CD4-positive, alpha-beta T cell treated with Interleukin-21 for 1 hour (primary cell): ENCODE measurements around the gene IGSF3.
"Not testable (repeated sequence)": the region's sequence is repeated elsewhere in the genome, so short reads cannot be mapped to it uniquely, and the experiment has no call there.

ENCODE experiments used
- DNase-seq: peaks from one replicate; pipeline ENCODE4 v3.0.0-alpha.2; 2020

The IGSF3 gene

GRCh38 chr1:116627357-116627756 lies 40.2 kb downstream of the IGSF3 start:
- DNase-seq = not testable (repeated sequence)

GRCh38 chr1:116626915-116627314 lies 40.6 kb downstream of the IGSF3 start:
- not testable (repeated sequence) for DNase-seq

DNA sequence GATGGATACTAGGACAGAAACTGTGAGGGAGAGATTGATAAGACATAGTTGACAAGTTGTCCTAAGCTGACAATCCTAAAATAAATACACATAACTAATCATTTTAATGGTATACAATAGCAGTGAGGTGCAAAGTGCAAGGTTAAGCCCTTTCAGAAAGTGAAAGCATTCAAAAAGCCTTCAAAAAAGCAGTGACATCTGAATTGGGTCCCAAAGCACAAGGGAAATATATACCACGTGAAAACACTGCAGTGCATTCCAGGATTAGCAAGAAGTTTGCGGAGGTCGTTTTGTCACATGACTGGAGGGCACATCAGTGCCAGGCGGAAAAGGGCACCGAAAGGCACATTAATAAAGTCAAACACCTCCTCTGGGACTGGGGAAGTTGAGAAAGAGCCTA lies 42.4 kb downstream of the IGSF3 start:
- not testable (repeated sequence) for DNase-seq

DNA sequence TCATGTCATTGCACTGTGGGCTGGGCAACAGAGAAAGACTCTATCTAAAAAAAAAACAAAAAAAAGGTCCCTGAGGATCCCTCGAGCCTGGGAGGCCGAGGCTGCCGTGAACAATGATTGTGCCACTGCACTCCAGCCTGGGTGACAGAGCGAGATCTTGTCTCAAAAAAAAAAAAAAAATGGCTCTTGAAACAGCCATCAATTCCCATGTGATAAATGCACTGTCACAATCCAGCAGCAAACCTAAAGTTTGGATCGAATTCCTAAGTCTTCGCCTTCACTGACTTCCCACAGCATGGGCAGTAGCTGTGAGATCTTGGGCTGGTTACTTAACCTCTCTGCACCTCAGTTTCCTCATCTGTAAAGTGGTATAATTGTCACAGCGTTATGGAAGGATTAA lies 43.5 kb downstream of the IGSF3 start:
- DNase-seq = no peak

DNA sequence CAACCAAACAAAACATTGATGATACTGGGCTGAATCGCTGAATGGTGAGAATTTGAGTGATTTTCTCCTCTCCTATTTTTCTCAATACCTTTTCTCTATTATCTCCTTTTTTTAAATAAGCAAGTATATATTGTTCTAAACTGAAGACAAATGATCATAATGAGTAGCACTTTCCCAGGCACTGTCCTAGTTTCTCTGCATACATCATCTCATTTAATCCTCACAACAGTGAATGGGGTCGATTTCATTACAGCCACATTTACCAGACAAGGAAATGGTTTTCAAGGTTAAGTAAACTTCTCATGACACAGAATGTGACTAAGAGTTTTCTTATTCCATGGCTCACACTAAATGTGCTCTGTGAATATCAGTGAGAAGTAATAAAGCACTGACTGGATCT lies 45.0 kb downstream of the IGSF3 start:
- not testable (repeated sequence) for DNase-seq

GRCh38 chr1:116621756-116622155 lies 45.8 kb downstream of the IGSF3 start:
- DNase-seq = not testable (repeated sequence)

GRCh38 chr1:116620392-116620791 lies 47.1 kb downstream of the IGSF3 start:
- DNase-seq = not testable (repeated sequence)

GRCh38 chr1:116619106-116619505 lies 48.4 kb downstream of the IGSF3 start:
- not testable (repeated sequence) for DNase-seq

- not testable (repeated sequence) for DNase-seq
Observed at GRCh38 chr1:116617808-116618207, 49.7 kb downstream of the IGSF3 start.

DNA sequence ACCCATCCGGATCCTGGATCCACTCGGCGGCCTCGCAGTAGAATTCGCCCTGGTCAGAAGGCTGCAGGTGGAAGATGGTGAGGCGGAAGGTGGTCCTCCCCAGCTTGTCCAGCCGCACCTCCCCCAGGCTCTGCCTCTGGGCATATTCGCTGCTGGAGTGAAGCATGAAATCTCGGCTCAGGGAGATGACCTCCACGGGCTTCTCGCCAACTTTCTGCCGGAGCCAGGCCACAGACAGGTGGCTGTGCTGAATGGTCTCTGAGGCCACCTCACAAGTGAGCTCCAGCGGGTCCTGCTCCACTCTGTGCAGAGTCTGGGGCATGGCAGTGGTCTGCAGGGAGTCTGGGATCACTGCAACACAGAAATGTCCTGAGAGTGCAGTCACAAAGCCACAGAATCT lies 53.7 kb downstream of the IGSF3 start:
- not testable (repeated sequence) for DNase-seq

DNA sequence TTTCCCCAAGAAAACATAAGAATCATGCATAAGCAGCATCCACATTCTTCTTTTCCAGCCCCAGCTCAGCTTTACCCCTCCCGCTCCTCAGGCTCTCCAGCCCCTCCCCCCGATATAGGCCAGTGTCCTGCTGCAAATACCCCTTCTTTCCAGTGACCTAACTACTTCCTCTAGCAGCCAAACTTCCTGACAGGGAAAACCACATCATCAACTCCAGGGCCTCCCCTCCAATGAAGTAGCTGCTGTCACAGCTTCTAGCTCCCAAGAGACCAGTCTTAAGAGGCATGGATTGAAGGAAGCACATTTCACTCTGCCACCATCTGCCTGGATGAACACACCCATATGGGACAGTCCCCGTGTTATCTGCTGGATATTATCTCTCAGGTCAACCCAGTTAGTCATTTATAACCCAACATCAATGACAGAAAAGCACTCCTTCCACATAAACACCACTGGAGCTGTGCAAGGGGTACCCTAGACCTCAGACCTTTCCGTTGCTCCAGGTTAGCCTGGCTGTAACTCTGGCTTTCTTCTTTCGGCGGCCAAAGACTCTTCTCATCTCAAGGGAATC lies 57.6 kb downstream of the IGSF3 start:
- not testable (repeated sequence) for DNase-seq

DNA sequence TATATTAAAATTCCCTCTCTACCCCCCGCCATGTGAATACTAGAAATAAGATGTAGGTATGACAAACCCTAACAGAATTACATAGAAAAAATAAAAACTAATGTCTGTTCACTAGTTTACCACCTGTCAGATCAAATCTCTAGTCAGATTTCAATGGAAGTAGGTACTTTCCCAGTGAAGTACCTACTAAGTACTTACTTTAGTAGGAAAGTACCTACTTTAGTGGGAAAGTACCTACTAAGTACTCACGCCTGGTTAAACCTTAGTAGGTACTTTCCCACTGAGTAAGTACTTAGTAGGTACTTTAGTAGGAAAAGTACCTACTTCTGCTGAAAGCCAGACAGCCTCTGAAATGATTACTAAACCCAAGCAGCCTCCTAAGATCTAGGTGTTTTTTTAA lies 58.7 kb downstream of the IGSF3 start:
- DNase-seq = not testable (repeated sequence)

- DNase-seq = not testable (repeated sequence)
Observed at GRCh38 chr1:116608151-116608550, 59.4 kb downstream of the IGSF3 start.

DNA sequence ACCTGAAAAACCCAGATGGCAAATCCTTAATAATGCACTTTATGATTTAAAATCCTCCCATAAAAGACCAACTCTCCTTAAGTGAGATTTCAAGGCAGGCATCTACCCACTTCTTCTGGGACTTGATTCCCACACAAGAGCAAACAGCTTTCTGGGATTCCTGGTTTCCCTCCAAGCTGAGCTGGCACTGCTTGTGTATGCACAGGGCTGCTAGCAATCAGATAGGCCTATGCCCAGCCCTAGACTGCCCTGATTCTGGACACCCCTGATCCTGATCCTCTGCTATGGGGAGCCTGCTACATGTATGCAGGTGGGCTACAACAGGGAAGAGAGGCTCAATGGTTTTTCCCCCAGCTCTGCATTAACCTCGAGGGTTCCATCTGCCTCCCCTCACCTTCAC lies 60.1 kb downstream of the IGSF3 start:
- not testable (repeated sequence) for DNase-seq

GRCh38 chr1:116606067-116606466 lies 61.5 kb downstream of the IGSF3 start:
- DNase-seq = peak; percentile 17

DNA sequence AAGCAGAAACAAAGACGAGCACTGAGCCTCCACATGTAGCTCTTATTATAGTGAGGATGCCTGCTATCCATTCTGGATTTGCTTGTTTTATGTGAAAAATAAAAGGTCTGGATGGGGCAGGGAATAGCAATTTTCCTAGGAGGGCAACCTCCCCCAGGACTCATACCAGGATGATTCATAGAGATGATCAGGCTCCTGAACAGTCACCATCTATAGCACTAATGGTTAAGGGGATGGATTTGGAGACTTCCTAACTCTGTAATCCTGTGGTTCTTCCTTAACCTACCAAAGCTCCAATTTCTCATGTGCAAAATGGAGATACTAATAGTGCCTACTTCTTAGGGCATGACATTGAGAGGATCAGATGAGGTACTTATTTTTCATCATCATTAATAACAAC lies 62.2 kb downstream of the IGSF3 start:
- no peak for DNase-seq

DNA sequence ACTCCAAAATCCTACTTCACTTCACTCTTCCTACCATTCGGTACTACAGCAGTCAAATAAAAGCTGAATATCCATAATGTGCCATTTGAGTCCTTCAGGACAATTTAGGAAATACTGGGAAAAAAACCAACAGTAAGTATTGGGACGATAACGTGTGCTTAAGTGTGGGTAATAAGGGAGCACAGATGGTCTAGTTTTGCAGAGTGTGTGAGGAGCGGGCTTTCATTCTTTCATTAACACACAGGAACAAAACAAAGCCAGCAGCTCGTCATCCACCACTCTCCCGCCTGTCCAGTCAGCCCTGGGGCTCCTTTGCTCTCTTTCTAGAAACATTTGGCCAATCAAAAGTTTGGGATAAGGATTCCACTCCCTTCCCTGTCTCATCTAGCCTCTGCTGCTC lies 63.1 kb downstream of the IGSF3 start:
- DNase-seq = not testable (repeated sequence)

DNA sequence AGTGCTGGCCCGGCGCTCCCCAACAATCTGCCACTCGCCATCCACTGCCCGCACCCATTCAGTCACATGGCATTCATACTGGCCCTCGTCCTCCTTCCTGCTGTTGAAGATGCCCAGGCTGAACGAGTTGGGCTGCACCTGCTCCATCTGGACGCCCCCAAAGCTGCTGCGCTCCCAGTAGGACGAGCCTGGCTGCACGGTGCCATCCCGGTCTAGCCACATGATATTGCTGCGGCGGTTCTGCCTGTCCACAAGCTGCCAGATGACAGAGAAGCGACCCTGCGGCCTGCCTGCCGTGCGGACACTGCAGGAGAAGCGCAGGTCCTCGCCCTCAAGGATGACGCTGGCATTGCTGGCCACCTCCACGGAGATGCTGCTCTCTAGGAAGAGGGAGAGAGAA lies 63.9 kb downstream of the IGSF3 start:
- DNase-seq = not testable (repeated sequence)

DNA sequence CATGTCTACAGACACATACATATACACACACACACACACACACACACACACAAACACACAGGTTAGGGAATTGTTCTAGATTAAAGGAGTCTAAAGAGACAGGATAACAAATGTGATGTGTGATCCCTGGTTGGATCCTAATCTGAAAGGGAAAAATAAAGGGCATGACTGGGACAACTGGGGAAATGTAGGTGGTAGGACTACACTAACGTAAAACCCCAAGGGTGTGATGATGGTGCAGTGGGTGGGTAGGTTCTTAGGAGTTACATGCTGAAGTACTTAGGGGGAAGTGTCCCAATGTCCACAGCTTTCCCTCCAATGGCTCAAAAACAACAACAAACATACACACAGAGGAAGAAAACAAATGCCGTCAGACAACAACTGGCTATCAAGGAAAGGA lies 68.2 kb downstream of the IGSF3 start:
- not testable (repeated sequence) for DNase-seq

GRCh38 chr1:116598420-116599036 lies 69.0 kb downstream of the IGSF3 start:
- not testable (repeated sequence) for DNase-seq

DNA sequence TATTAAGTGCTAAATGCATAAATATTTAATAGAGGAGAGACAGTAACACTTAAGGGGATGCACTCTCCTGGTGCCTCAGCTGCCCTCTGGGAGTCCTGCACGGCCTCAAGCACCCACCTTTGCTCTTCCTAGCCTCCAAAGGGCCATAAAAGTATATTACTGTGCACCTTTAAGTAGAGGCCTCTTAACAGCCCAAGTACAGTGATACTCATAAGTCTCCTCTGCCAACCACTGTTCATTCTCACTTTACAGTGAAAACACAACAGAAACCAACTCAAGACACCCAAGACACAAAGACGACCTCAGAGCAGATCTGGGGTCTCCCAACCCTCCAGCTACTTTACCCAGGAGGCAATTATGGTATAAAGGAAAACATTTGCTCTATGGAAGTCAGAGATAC lies 70.1 kb downstream of the IGSF3 start:
- DNase-seq = not testable (repeated sequence)

- not testable (repeated sequence) for DNase-seq
Observed at GRCh38 chr1:116596742-116597307, 70.7 kb downstream of the IGSF3 start.

DNA sequence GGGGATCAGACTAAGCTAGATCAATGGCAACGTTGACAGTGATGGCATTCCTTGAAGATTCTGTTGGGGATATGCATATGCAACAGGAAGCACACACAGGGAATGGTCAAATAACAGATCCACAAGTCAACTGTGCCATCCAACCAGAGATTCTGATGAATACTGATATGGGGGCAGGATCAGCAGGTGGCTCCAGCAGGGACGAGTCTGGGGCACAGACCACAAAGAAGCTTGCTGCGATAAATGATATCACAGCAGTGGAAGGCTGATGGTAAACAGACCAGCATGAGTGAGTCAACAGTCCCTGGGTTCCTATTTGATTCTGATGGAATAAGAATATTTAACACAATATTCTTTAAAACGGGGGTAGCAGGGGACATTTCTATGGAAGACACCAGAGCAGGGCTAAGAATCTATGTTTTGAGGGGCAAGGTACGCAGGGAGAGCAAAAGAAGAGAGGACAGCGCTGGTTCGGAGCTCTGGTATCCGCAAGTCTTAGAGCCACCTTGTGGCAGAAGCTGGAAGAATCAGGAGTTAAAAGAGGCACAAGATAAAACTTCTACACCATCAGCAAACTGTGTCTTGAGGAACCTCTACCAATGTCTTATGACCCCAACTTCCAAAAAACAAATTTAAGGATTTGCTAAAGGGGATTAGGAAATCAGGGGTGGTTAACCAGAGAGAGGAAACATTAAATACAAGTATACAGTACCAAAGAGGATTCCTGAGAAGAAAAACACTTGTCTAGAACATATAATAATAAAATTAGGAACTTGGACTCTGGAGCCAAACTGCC lies 71.4 kb downstream of the IGSF3 start:
- DNase-seq = peak; percentile 55
